ENCODE measurements around the gene ADCY9. TPM values are rescaled to one million over a fixed set of nuclear protein-coding genes. Genes with fewer than 3 reads are reported as not detected.
A peak's percentile ranks its signal among the peaks of the same experiment; 100 is the strongest.
"Not testable (repeated sequence)": the region's sequence is repeated elsewhere in the genome, so short reads cannot be mapped to it uniquely, and the experiment has no call there.

ADCY9 gene
- total RNA-seq, 1 experiment from 2014 or later, result 7.8 TPM

- DNase-seq (ENCODE audit: low read depth), result peak; percentile 15
Measured at GRCh38 chr16:4067262-4068001, 48.8 kb downstream of the ADCY9 start.

GRCh38 chr16:4064950-4065352, 51.3 kb downstream of the ADCY9 start:
- DNase-seq (ENCODE audit: low read depth), result no peak

- DNase-seq (ENCODE audit: low read depth), result no peak
Measured at GRCh38 chr16:4062212-4062802, 53.9 kb downstream of the ADCY9 start.

GRCh38 chr16:4060823-4061222, 55.4 kb downstream of the ADCY9 start:
- no peak for DNase-seq (ENCODE audit: low read depth)

GRCh38 chr16:4060009-4060408, 56.2 kb downstream of the ADCY9 start:
- peak; percentile 23 for DNase-seq (ENCODE audit: low read depth)

GRCh38 chr16:4058386-4058785, 57.9 kb downstream of the ADCY9 start:
- DNase-seq (ENCODE audit: low read depth), result no peak

GRCh38 chr16:4057439-4057877, 58.8 kb downstream of the ADCY9 start:
- no peak for DNase-seq (ENCODE audit: low read depth)

- DNase-seq (ENCODE audit: low read depth), result no peak
Measured at GRCh38 chr16:4056161-4057105, 59.8 kb downstream of the ADCY9 start.

- no peak for DNase-seq (ENCODE audit: low read depth)
Measured at GRCh38 chr16:4055748-4056147, 60.5 kb downstream of the ADCY9 start.

- DNase-seq (ENCODE audit: low read depth), result peak; percentile 58
Measured at GRCh38 chr16:4053301-4053845, 62.9 kb downstream of the ADCY9 start.

- DNase-seq (ENCODE audit: low read depth), result peak; percentile 47
Measured at GRCh38 chr16:4052801-4053293, 63.4 kb downstream of the ADCY9 start.

- DNase-seq (ENCODE audit: low read depth), result no peak
Measured at GRCh38 chr16:4052096-4052495, 64.1 kb downstream of the ADCY9 start.

GRCh38 chr16:4051591-4051990, 64.7 kb downstream of the ADCY9 start:
- DNase-seq (ENCODE audit: low read depth), result no peak

- DNase-seq (ENCODE audit: low read depth), result no peak
Measured at GRCh38 chr16:4049031-4049430, 67.2 kb downstream of the ADCY9 start.

GRCh38 chr16:4048481-4048880, 67.8 kb downstream of the ADCY9 start:
- no peak for DNase-seq (ENCODE audit: low read depth)

- DNase-seq (ENCODE audit: low read depth), result no peak
Measured at GRCh38 chr16:4046221-4046620, 70.0 kb downstream of the ADCY9 start.

- DNase-seq (ENCODE audit: low read depth), result not testable (repeated sequence)
Measured at GRCh38 chr16:4045561-4045960, 70.7 kb downstream of the ADCY9 start.

- DNase-seq (ENCODE audit: low read depth), result no peak
Measured at GRCh38 chr16:4042581-4042980, 73.7 kb downstream of the ADCY9 start.

- no peak for DNase-seq (ENCODE audit: low read depth)
Measured at GRCh38 chr16:4038448-4038847, 77.8 kb downstream of the ADCY9 start.

GRCh38 chr16:4036952-4037351, 79.3 kb downstream of the ADCY9 start:
- not testable (repeated sequence) for DNase-seq (ENCODE audit: low read depth)

GRCh38 chr16:4034963-4035362, 81.3 kb downstream of the ADCY9 start:
- no peak for DNase-seq (ENCODE audit: low read depth)

- no peak for DNase-seq (ENCODE audit: low read depth)
Measured at GRCh38 chr16:4033951-4034350, 82.3 kb downstream of the ADCY9 start.

Measured in RPMI7951 (cell line).